OCI-M1 (cell line): ENCODE measurements around the gene FLT4.
"Not testable (repeated sequence)": the region's sequence is repeated elsewhere in the genome, so short reads cannot be mapped to it uniquely, and the experiment has no call there.

Source experiments
- DNase-seq: peaks from one replicate; lab custom pipeline; 2025; lab: John Stamatoyannopoulos, UW

FLT4 gene

DNA sequence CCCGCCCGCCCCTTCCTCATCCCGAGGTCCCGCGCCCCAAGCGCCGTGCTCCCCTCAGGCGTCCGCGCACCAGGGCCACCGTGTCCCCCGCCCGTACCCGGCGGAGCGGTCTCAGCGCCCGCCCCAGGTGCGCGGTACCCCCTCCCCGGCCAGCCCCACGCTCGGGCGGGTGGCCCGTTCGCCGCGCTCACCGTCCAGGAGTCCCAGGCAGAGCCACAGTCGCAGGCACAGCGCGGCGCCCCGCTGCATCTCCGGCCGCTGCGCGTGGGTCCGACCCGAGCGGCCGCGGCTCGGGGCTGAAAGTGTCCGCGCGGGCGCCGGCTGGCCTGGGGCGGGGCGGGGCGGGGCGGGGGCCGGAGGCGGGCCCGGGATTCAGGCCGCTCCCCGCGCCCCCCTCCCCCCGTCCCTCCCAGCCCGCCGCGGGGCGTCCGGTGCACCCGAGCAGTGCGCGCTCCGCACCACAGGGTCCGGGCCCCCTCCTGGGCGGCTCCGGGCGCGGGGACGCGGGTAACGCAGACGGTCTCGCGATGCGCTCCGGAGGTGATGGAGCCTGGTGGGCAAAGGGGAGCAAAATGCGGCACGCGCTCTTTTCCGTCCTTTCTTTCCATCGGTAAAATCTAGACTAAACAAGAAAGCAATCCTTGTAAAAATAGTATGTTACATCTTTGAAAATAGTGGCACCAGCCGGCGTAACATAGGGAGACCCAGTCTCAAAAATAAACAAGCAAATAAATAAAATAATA, at the start of gene FLT4:
TSS of gene FLT4 (minus strand) at position 304 of the 743 bp plus-strand sequence. CDS start at position 249, 55 bp downstream.
- no peak for DNase-seq

DNA sequence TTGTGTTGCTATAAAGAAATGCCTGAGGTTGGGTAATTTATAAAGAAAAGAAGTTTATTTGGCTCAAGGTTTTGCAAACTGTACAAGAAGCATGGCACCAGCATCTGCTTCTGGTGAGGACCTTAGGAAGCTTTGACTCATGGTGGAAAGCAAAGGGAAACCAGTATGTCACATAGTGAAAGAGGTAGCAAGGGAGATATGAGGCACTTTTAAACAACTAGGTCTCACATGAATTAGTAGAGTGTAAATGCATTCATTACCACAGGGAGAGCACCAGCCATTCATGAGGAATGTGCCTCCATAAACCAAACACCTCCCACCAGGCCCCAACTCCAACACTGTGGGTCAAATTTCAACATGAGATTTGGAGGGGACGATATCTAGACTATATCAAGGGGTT, 49.6 kb upstream of the FLT4 start:
- no peak for DNase-seq

DNA sequence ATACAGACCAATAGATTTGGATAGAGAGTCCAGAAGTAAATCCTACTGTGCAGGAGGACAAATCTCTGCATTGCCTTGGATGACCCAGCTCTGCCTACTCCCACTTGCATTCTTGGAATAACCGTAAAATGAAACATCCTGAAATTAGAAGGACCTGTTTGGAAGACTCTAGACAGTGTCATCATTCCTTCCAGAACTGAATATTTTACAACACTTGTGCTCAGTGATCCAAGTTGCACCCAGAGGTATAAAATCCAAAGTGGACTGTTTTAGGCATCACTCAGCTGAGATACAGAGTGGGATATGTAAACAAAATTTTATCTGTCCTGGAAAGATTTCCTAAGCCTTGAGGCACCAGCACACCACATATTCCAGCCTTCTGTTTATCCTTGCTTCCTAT, 46.7 kb upstream of the FLT4 start:
- no peak for DNase-seq

- no peak for DNase-seq
These were observed 43.0 kb upstream of the FLT4 start for GRCh38 chr5:180692429-180692828.

DNA sequence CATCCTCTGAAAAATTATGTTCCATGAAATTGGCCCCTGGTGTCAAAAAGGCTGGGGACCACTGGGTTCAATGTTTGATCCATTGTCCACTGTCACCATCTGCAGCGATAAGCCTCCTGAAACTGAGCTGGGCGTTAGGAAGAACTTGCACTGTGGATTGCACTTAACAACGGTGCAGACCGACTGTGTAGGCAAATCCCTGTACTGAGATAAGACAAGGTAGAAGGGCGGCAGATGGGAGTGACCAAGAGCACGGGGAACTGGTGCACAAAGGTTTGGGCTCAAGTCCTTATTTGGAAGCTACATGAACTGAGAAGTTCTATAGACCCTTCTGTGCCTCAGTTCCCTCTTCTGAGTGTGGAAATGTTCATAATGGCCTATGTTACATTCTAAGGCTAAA, 41.6 kb upstream of the FLT4 start:
- no peak for DNase-seq

GRCh38 chr5:180690562-180690961, 41.2 kb upstream of the FLT4 start:
- no peak for DNase-seq

DNA sequence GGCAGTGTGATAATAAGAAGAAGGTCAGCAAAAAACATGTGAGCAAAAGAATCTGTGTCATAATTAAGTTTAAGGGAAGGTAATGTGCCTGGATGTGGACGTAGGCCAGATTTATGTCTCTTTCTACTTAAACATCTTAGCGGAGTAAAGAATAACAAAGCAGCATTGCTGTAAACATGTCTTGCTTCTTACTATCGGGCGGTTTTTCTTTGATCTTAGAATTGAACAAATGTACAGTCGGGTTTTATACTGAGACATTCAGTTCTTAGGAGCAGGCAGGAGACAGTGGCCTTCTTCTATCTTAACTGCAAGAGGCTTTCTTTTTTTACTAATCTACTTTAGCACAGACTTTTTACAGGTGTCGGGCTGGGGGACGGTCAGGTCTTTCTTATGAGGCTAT, 40.4 kb upstream of the FLT4 start:
- DNase-seq = no peak

GRCh38 chr5:180689071-180689694, 39.8 kb upstream of the FLT4 start:
- DNase-seq = no peak

DNA sequence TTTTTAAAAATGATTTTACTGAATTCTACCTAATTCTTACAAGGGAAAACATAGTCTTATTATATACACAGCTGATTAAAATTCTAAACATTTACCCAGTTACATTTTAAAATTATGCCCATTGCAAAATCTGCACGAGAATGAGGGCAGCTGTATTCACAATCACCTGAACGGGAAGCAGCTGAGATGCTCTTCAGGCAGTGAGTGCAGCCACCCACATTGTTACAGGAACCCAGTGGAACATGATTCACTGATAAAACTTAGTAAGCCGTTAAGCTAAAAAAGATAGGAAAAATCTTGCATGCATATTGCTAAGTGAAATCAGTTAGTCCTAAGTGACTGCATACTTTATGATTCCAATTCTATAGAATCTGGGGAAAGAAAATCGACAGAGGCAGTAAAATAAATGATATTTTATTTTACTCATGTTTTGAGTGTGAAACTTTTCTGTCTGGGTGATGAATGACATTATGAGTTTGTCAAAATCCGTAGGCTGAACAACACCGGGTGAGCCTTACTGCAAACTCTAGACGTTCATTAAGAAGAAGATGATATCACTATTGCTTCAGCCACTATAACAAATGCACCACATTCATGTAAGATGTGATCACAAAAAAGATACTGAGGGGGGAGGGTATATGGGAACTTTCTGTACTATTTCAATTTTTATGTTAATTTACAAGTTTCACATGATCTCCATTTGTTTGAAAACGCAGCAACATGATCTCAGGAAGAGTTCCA, 39.1 kb upstream of the FLT4 start:
- DNase-seq = peak; percentile 16

DNA sequence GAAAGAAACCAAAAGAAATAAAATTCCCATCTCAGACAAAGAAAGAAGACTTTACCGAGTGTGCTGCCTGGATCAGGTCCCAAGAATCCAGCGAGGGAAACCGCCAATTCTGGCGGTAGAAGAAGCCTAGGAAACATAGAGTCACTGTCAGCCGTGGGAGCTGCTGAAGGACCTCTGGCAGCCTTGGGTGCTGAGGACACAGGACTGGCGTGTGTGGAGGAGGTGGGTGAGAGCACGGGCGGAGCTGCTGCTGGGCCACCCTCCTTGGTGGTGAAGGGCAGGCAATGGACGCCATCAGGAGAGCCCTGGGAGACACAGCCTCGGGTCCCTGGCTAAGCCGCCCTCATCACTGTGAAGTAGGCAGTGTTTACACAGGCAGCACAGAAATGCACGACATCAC, 37.4 kb upstream of the FLT4 start:
- DNase-seq = not testable (repeated sequence)

- no peak for DNase-seq
These were observed 35.3 kb upstream of the FLT4 start for GRCh38 chr5:180684623-180685161.

- DNase-seq = no peak
These were observed 34.0 kb upstream of the FLT4 start for GRCh38 chr5:180683220-180683922.

GRCh38 chr5:180682560-180682959, 33.2 kb upstream of the FLT4 start:
- DNase-seq = no peak

- not testable (repeated sequence) for DNase-seq
These were observed 32.6 kb upstream of the FLT4 start for GRCh38 chr5:180682008-180682407.

DNA sequence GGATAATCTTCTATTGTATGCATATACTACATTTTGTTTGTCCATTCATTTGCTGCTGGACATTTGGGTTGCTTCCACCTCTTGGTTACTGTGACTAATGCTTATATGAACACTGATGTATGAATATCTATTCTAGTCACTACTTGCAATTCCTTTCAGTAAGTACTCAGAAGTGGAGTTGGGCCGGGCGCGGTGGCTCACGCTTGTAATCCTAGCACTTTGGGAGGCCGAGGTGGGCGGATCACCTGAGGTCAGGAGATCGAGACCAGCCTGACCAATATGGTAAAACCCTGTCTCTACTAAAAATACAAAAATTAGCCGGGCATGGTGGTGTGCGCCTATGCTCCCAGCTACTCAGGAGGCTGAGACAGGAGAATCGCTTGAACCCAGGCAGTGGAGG, 28.9 kb upstream of the FLT4 start:
- DNase-seq = not testable (repeated sequence)

DNA sequence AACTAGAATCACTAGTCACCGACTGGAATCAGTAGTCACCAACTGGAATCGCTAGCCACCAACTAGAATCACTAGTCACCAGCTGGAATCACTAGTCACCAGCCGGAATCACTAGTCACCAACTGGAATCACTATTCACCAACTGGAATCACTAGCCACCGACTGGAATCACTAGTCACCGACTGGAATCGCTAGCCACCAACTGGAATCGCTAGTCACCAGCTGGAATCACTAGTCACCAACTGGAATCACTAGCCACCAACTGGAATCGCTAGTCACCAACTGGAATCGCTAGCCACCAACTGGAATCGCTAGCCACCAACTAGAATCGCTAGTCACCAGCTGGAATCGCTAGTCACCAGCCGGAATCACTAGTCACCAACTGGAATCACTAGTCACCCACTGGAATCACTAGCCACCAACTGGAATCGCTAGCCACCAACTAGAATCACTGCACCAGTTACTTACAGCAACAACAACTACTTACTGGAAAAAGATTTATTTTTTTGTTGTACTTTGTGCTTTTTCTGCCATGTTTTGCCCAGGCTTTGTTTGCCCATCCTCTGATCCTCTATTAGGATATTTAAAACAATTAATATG, 25.7 kb upstream of the FLT4 start:
- DNase-seq = no peak

DNA sequence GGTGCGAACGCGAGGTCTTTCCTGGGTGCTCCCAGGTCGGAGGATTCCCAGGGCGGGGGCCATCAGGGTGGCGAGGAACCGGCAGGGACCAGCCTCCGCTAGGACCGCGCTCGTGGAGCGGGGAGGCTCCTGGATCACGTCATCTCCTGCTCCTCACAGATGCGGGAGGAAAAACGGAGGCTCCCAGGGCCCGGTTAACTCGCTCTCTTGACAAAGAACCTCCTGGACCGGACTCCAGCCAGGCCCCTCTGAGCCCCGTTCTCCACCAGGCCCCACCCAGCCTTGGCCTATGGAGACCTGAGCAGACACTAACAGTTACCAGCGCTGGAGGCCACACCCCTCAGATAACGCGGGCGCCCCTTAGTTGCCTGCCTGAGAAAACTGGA, 24.7 kb upstream of the FLT4 start:
- not testable (repeated sequence) for DNase-seq

DNA sequence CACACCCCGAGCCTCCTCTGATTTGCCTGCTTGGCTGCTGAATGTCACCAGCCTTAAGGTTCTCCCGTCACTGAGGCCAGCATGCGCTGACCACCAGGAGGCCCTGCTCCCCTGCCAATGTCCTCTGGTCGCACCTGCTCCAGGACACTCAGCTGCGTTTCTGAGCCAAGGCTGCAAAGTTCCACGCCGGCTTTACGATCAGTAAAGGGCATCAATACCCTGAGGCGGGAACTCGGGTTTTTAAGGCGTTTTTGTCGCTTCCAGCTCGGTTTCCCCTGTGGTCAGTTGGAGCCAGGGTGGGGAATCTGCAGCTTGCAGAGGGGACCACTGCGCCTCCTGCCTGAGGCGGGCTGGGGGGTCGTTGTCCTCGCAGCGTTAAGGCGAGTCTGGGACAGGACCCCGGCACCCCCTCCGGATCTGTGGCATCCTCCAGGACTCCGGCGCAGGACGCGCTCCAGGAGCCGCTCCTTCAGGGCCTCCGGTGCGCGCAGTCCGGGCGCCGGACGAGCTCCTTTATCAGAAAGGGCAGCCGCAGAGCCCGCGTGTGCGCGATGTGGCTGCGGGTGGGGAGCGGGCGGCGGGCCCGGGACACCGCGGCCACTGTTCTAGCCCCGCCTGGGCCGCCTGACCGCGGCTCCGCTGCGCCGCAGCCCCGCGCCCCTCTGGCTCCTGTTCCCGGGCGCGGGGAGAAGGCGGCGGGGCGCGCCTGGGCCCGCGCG, 24.1 kb upstream of the FLT4 start:
- DNase-seq = no peak

DNA sequence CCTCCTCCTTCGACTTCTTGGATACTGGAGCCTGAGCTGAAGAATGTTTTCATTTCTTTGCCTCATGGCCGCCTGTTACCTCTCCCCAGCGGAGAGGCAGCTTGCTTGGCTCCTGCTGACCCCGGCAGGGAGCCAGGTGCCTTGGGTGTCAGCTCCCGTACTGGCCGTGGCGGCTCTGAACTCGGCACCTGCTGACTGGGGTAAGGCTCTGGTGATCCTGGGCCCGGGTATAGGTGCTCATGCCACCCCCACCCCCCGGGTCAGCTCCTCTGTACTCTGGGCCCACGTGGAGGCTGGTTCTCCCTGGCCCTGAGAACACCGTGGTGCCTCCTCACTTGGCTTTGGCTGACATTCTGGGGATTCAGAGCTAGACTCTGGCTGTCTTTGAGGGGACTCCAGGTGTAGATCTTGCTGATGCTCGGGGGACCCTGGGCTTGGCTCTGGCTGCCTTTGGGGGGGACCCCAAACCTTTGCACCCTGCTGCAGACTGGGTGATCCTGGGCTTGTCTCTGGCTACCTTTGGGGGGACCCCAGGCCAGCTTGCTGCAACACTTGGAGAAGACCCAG, 22.6 kb upstream of the FLT4 start:
- not testable (repeated sequence) for DNase-seq

DNA sequence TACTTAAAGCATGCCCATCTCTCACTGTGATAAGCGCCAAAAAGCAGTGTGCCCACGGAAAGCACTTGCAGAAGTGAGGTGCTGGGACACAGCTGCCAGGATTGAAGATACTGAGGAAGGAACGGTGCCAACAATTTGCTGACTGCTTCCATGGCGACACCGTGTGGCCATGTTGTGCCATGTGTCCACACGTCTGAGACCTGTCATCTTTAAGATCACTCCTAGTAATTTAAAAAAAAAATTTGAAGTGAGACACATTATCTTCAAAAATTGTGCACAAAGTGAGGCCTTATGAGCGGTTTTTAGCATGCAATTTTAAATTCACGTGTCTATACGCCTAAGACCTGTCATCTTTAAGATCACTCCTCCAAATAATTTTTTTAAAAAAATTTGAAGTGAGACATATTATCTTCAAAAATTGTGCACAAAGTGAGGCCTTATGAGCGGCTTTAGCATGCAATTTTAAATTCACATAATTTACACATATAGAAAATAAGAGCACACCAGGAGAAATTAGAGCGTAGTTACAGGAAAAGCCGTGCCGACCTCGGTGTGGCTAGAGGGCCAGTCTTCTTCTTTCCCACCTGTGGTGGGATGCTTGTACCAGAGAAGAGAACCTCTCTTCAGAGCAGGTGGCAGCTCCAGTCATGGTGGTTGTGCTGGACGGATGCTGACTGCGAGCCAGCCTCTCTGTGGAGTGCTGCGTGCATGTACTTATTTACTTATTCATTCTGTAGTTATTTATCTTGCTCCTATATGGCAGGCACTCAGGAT, 21.4 kb upstream of the FLT4 start:
- peak; percentile 74 for DNase-seq
